ENCODE results near the gene ATP6V0E2.

DNA sequence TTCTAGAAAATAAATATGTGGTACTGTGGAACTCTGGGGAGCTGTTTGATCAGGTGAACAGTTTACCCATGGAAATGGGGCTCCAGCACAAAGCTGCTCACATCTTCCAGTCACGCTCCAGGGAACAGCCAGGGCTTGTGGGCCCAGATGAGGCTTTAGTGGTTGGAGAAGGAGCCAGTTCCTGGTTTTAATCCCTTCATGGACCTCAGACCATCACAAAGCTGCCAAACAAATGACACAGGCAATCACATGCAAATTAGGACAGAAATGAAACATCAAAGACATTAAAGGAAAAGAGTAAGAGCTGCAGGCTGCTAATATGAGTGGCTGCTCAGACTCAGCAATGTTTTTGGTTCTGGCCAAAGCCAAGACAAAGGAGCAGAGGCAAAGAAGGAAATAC, 2.2 kb upstream of the ATP6V0E2 start:
- TF ChIP-seq, protein P1, sequence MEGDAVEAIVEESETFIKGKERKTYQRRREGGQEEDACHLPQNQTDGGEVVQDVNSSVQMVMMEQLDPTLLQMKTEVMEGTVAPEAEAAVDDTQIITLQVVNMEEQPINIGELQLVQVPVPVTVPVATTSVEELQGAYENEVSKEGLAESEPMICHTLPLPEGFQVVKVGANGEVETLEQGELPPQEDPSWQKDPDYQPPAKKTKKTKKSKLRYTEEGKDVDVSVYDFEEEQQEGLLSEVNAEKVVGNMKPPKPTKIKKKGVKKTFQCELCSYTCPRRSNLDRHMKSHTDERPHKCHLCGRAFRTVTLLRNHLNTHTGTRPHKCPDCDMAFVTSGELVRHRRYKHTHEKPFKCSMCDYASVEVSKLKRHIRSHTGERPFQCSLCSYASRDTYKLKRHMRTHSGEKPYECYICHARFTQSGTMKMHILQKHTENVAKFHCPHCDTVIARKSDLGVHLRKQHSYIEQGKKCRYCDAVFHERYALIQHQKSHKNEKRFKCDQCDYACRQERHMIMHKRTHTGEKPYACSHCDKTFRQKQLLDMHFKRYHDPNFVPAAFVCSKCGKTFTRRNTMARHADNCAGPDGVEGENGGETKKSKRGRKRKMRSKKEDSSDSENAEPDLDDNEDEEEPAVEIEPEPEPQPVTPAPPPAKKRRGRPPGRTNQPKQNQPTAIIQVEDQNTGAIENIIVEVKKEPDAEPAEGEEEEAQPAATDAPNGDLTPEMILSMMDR (IDR thresholded peaks at IDR 0.05; ENCODE audit: low read length): no peak
- TF ChIP-seq EZH2 (IDR thresholded peaks at IDR 0.05; ENCODE audit: borderline replicate concordance, low read length): no peak

Measured in OCI-LY1 (cell line).